Prostate gland (tissue), 2 donors: ENCODE measurements around the gene NETO2. TPM values are rescaled to one million over a fixed set of nuclear protein-coding genes. Genes with fewer than 3 reads are reported as not detected.

Source experiments
- DNase-seq: peaks from one replicate; pipeline ENCODE4 v3.0.0-alpha.2; 2019; ENCODE audit warnings: low spot score
- H3K27ac ChIP-seq, 2 donors: fragments of 200-600 bp; sonication (generic); 2 replicates each; pipeline ENCODE4 v1.5.1; 2017 to 2019
- H3K27me3 ChIP-seq: fragments of 200-600 bp; sonication (generic); replicated peaks from 2 replicates; pipeline ENCODE4 v1.5.1; 2019; ENCODE audit not compliant: insufficient read depth
- H3K36me3 ChIP-seq, 2 donors: fragments of 200-600 bp; sonication (generic); 1 replicate in 1 of 2; 2 replicates in 1 of 2; pipeline versions ENCODE4 v1.5.1 to v1.8.1; 2017 to 2019
- H3K4me1 ChIP-seq: fragments of 200-600 bp; sonication (generic); replicated peaks from 2 replicates; pipeline ENCODE4 v1.5.1; 2019
- H3K4me3 ChIP-seq, 2 donors: fragments of 200-600 bp; sonication (generic); 2 replicates each; pipeline ENCODE4 v1.5.1; 2017 to 2019
- H3K9me3 ChIP-seq: fragments of 200-600 bp; sonication (generic); 2 replicates; pipeline ENCODE4 v1.5.1; 2017
- CTCF ChIP-seq, 4 experiments: fragments of 200-600 bp in 2 of 4; fragments of 450-650 bp in 2 of 4; sonication (generic) in 2 of 4; IDR thresholded peaks; 1 replicate in 3 of 4; 2 replicates in 1 of 4; pipeline ENCODE4 v1.5.1; 2016 to 2019; ENCODE audit warnings: antibody characterized with exemption in 4 of 4, mild to moderate bottlenecking in 2 of 4, moderate library complexity in 2 of 4
- POLR2A ChIP-seq: fragments of 450-650 bp; IDR thresholded peaks from one replicate; pipeline ENCODE4 v1.6.1; 2016; ENCODE audit warnings: antibody characterized with exemption, mild to moderate bottlenecking
- POLR2AphosphoS5 ChIP-seq: sonication (generic); formaldehyde crosslinking; IDR thresholded peaks from one replicate; pipeline ENCODE4 v1.6.1; 2017; ENCODE audit warnings: antibody characterized with exemption
- WGBS: methylation state at CpG from one replicate; pipeline ENCODE4 v1.1.5; 2018; 5-methylcytosine and 5-hydroxymethylcytosine counted together
- intact Hi-C: fragments of 100-400 bp; cut with DNase I; formaldehyde crosslinking; loops from one replicate; pipeline ENCODE4 v1.14.2; 2022
- total RNA-seq, 2 donors: library from RNA; depleted of rRNA; stranded (reverse); fragments of >200 nt; gene quantifications; one replicate each; pipeline ENCODE4 v1.1.0, GENCODE V29; 2016

Gene NETO2
- total RNA-seq, 2 donors from 2014 or later = 0.73 to 14.3 TPM

- H3K27me3 ChIP-seq = no peaks in the 10 kb centered on the region
- H3K27ac ChIP-seq = no peak overlapping the region
- intact Hi-C loops = no loop called here
- no peak for TF ChIP-seq CTCF (IDR thresholded peaks at IDR 0.05)
- TF ChIP-seq POLR2A = no peak
- no peak for TF ChIP-seq POLR2AphosphoS5
- WGBS = 90% methylated on average over 5 of the region's 5 CpGs
- no peak for DNase-seq
- no peaks in the 10 kb centered on the region for H3K4me1 ChIP-seq
- no peaks in the 10 kb centered on the region for H3K36me3 ChIP-seq
- H3K9me3 ChIP-seq = no peaks in the 10 kb centered on the region
- no peak overlapping the region for H3K4me3 ChIP-seq
Measured at GRCh38 chr16:47067203-47067602, 76.5 kb downstream of the NETO2 start.

- Histone ChIP-seq H3K27me3 (no peaks in the 10 kb centered on the region), H3K36me3 (no peaks in the 10 kb centered on the region), H3K4me3 (no peak overlapping the region), H3K27ac (no peak overlapping the region), H3K9me3 (no peaks in the 10 kb centered on the region), H3K4me1 (no peaks in the 10 kb centered on the region)
- intact Hi-C loops = no loop called here
- no peak for TF ChIP-seq POLR2A
- TF ChIP-seq CTCF (IDR thresholded peaks at IDR 0.05) = no peak
- no peak for TF ChIP-seq POLR2AphosphoS5
- no peak for DNase-seq
- WGBS = 31% methylated on average over 13 of the region's 13 CpGs
Measured at GRCh38 chr16:47065766-47066688, 77.7 kb downstream of the NETO2 start.

GRCh38 chr16:47064775-47065174 lies 79.0 kb downstream of the NETO2 start:
- TF ChIP-seq CTCF (IDR thresholded peaks at IDR 0.05) = no peak
- no peak for TF ChIP-seq POLR2A
- TF ChIP-seq POLR2AphosphoS5 = no peak
- 96% methylated on average over 4 of the region's 4 CpGs for WGBS
- DNase-seq = no peak
- H3K36me3 ChIP-seq = no peaks in the 10 kb centered on the region
- no peak overlapping the region for H3K4me3 ChIP-seq
- H3K9me3 ChIP-seq = no peaks in the 10 kb centered on the region
- intact Hi-C loops = no loop called here
- H3K4me1 ChIP-seq = no peaks in the 10 kb centered on the region
- H3K27me3 ChIP-seq = no peaks in the 10 kb centered on the region
- H3K27ac ChIP-seq = no peak overlapping the region

- Histone ChIP-seq H3K27ac (no peak overlapping the region), H3K27me3 (no peaks in the 10 kb centered on the region), H3K4me3 (no peak overlapping the region), H3K36me3 (no peaks in the 10 kb centered on the region), H3K9me3 (no peaks in the 10 kb centered on the region), H3K4me1 (no peaks in the 10 kb centered on the region)
- TF ChIP-seq POLR2A = no peak
- no peak for TF ChIP-seq POLR2AphosphoS5
- TF ChIP-seq CTCF (IDR thresholded peaks at IDR 0.05) = no peak
- intact Hi-C loops = no loop called here
- no peak for DNase-seq
- 98% methylated on average over 7 of the region's 7 CpGs for WGBS
Measured at GRCh38 chr16:47063011-47063724, 80.6 kb downstream of the NETO2 start.
